Measurements from ENCODE around the gene LOXHD1. TPM values are rescaled to one million over a fixed set of nuclear protein-coding genes. Genes with fewer than 3 reads are reported as not detected.

LOXHD1 gene
- total and polyA plus RNA-seq, 2 of the 4 experiments (the other 2 are of a cell fraction): not detected

DNA sequence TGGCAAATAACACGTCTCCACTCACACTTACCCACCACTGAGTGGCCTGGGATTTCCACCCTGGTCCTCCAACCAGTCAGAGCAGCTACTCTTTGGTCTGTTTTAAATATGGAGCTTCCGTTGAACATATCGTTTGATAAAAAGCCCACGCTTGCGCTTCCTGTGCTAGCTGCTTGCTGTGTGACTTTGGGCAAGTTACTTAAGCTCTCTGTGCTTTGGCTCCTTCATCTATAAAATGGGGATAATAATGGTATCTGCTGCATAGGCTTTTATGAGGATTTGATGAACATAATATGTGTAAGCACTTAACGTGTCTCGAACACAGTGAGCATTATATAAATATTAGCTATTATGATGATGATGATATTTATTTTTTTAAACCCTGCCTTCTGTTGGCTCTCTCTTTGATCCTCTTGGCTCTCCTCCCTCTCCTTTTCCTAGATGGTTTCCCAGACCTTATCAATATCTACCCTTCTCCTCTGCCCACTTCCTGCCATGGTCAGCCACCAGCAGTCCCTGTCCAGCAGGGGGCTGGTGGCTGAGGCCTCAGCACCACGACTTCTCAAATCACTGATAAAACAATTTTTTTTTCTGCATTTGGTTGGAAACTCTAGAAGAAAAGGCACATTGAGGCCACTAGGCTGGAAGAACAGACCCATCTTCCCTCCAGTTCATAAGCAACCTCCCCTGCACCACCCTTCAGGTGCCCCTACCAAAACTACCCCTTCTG lies 191.9 kb downstream of the LOXHD1 start:
- Histone ChIP-seq H3K9ac (ENCODE audit: low read depth, low read length) (no peak overlapping the region), H3K27ac (ENCODE audit: insufficient read depth, low read length) (no peak overlapping the region), H3K36me3 (ENCODE audit: control insufficient read depth, insufficient read depth, low read length) (no peaks in the 10 kb centered on the region), H4K8ac (ENCODE audit: low read depth in 2 of 2, low read length in 2 of 2) (no peak overlapping the region), H3K23ac (ENCODE audit: low read depth, low read length) (no peak overlapping the region), H2AK9ac (replicated peaks; ENCODE audit: low read depth, low read length, poor library complexity) (no peak overlapping the region), H3K56ac (ENCODE audit: extremely low read depth, insufficient read depth, low read length) (no peak overlapping the region), H3K18ac (ENCODE audit: low read depth, low read length) (no peak overlapping the region), H3K9me3 (ENCODE audit: control insufficient read depth, insufficient read depth, low read length) (no peaks in the 10 kb centered on the region), H3K4me1 (ENCODE audit: control insufficient read depth, insufficient read depth, low read length) (no peaks in the 10 kb centered on the region), H2AFZ (replicated peaks; ENCODE audit: low read length, poor library complexity) (no peak overlapping the region), H3K79me1 (ENCODE audit: low read depth in 1 of 2, low read length in 2 of 2) (no peaks in the 10 kb centered on the region), H4K20me1 (ENCODE audit: insufficient read depth, low read length) (no peaks in the 10 kb centered on the region), H3K27me3 (ENCODE audit: control insufficient read depth, insufficient read depth, low read length) (no peaks in the 10 kb centered on the region; the same call in 1 of the 2 replicates), H3K4me2 (ENCODE audit: low read depth, low read length) (no peak overlapping the region), H2AK5ac (ENCODE audit: low read depth, low read length) (no peak overlapping the region), H3K14ac (replicated peaks; ENCODE audit: low read depth, low read length) (no peak overlapping the region), H2BK15ac (ENCODE audit: low read depth, low read length) (no peak overlapping the region), H3K4me3 (ENCODE audit: insufficient read depth, low read depth, low read length) (no peak overlapping the region), H4K5ac (ENCODE audit: low read depth, low read length) (no peak overlapping the region), H3K4ac (ENCODE audit: low read depth, low read length) (no peak overlapping the region), H3K9me1 (ENCODE audit: insufficient read depth, low read length) (no peaks in the 10 kb centered on the region), H2BK5ac (ENCODE audit: low read depth, low read length, poor library complexity, severe bottlenecking) (no peak overlapping the region), H2BK20ac (ENCODE audit: low read depth, low read length) (no peak overlapping the region), H2BK120ac (ENCODE audit: low read depth, low read length) (no peak overlapping the region), H4K91ac (ENCODE audit: insufficient read depth, low read depth, low read length) (no peak overlapping the region)
- TF ChIP-seq MAFK (IDR thresholded peaks at IDR 0.05; ENCODE audit: low read depth, low read length): no peak
- TF ChIP-seq, protein P1, sequence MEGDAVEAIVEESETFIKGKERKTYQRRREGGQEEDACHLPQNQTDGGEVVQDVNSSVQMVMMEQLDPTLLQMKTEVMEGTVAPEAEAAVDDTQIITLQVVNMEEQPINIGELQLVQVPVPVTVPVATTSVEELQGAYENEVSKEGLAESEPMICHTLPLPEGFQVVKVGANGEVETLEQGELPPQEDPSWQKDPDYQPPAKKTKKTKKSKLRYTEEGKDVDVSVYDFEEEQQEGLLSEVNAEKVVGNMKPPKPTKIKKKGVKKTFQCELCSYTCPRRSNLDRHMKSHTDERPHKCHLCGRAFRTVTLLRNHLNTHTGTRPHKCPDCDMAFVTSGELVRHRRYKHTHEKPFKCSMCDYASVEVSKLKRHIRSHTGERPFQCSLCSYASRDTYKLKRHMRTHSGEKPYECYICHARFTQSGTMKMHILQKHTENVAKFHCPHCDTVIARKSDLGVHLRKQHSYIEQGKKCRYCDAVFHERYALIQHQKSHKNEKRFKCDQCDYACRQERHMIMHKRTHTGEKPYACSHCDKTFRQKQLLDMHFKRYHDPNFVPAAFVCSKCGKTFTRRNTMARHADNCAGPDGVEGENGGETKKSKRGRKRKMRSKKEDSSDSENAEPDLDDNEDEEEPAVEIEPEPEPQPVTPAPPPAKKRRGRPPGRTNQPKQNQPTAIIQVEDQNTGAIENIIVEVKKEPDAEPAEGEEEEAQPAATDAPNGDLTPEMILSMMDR (conservative IDR thresholded peaks at IDR 0.05; ENCODE audit: low read depth, low read length): 0 out of 2 replicates have a peak, but pooled peaks have one; percentile 6
- no peak for DNase-seq
- dilution Hi-C loops (cut with HindIII; ENCODE audit: low sequenced_read_pairs, unreplicated experiment): no loop called here
- BruUV-seq (replicated peaks): no TSS peak
- POLR2A ChIA-PET (ENCODE audit: unreplicated experiment): no interaction called here
- in situ Hi-C loops (cut with MboI; ENCODE audit: low sequenced_read_pairs): no loop called here
- no CpG with 5 or more reads among the region's 8 CpGs for WGBS, 2 experiments (ENCODE audit: extremely low coverage in 2 of 2, insufficient read length in 1 of 2)
- intact Hi-C loops (cut with micrococcal nuclease): no loop called here
- CTCF ChIA-PET: no interaction called here
- ATAC-seq (ENCODE audit: low read depth): no peak
